SIG-M5 (cell line): ENCODE data around the gene PIGR.

Experiments used
- DNase-seq: peaks from one replicate; lab custom pipeline; 2025; lab: John Stamatoyannopoulos, UW

The PIGR gene

GRCh38 chr1:206909883-206910318, 36.4 kb downstream of the PIGR start:
- no peak for DNase-seq

- no peak for DNase-seq
Observed at GRCh38 chr1:206909161-206909882, 36.9 kb downstream of the PIGR start.

- no peak for DNase-seq
Observed at GRCh38 chr1:206908038-206908437, 38.2 kb downstream of the PIGR start.

- DNase-seq, result no peak
Observed at GRCh38 chr1:206907304-206907991, 38.8 kb downstream of the PIGR start.

GRCh38 chr1:206905295-206906164, 40.7 kb downstream of the PIGR start:
- DNase-seq, result no peak

GRCh38 chr1:206904423-206905142, 41.7 kb downstream of the PIGR start:
- DNase-seq, result no peak

- DNase-seq, result no peak
Observed at GRCh38 chr1:206903687-206904086, 42.6 kb downstream of the PIGR start.

- DNase-seq, result no peak
Observed at GRCh38 chr1:206902702-206903101, 43.6 kb downstream of the PIGR start.

- no peak for DNase-seq
Observed at GRCh38 chr1:206901944-206902343, 44.3 kb downstream of the PIGR start.

GRCh38 chr1:206900149-206900548, 46.1 kb downstream of the PIGR start:
- no peak for DNase-seq

GRCh38 chr1:206899717-206900116, 46.5 kb downstream of the PIGR start:
- DNase-seq, result no peak

- no peak for DNase-seq
Observed at GRCh38 chr1:206898915-206899431, 47.3 kb downstream of the PIGR start.

GRCh38 chr1:206898089-206898914, 48.0 kb downstream of the PIGR start:
- no peak for DNase-seq

- no peak for DNase-seq
Observed at GRCh38 chr1:206897175-206897574, 49.1 kb downstream of the PIGR start, which contains the start of gene IL24. Gene IL24, plus strand, starts transcription at chr1:206897443. Its CDS starts 390 bp downstream, at chr1:206897833.

GRCh38 chr1:206896261-206896660, 50.0 kb downstream of the PIGR start:
- DNase-seq, result no peak

GRCh38 chr1:206895837-206896242, 50.4 kb downstream of the PIGR start:
- no peak for DNase-seq

- DNase-seq, result no peak
Observed at GRCh38 chr1:206895325-206895724, 50.9 kb downstream of the PIGR start.

GRCh38 chr1:206893380-206893779, 52.9 kb downstream of the PIGR start:
- DNase-seq, result no peak

- DNase-seq, result no peak
Observed at GRCh38 chr1:206892351-206892984, 53.8 kb downstream of the PIGR start.

- no peak for DNase-seq
Observed at GRCh38 chr1:206891412-206891811, 54.9 kb downstream of the PIGR start.
